Esophagus squamous epithelium (tissue), 5 donors: ENCODE results near the gene NGFR. TPM values are rescaled to one million over a fixed set of nuclear protein-coding genes. Genes with fewer than 3 reads are reported as not detected.
A peak's percentile ranks its signal among the peaks of the same experiment; 100 is the strongest.

Experiments
- DNase-seq: peaks from one replicate; lab custom pipeline; 2025; lab: John Stamatoyannopoulos, UW
- H3K27ac ChIP-seq, 4 donors: fragments of 200-600 bp; sonication (generic); one replicate each; pipeline ENCODE4 v1.5.1; 2016 to 2019; ENCODE audit warnings: mild to moderate bottlenecking in 1 of 4
- H3K27me3 ChIP-seq, 4 donors: fragments of 200-600 bp; sonication (generic); 1 replicate in 3 of 4; 2 replicates in 1 of 4; pipeline versions ENCODE4 v1.5.1 to v1.6.0; 2017 to 2021; ENCODE audit warnings: antibody characterized with exemption in 1 of 4
- H3K36me3 ChIP-seq, 3 donors: fragments of 200-600 bp; sonication (generic); one replicate each; pipeline ENCODE4 v1.5.1; 2016 to 2019
- H3K4me1 ChIP-seq, 3 donors: fragments of 200-600 bp; sonication (generic); one replicate each; pipeline ENCODE4 v1.5.1; 2017 to 2019
- H3K4me3 ChIP-seq, 4 donors: fragments of 200-600 bp; sonication (generic); 1 replicate in 3 of 4; 2 replicates in 1 of 4; pipeline ENCODE4 v1.5.1; 2016 to 2019; ENCODE audit warnings: mild to moderate bottlenecking in 2 of 4, moderate library complexity in 1 of 4
- H3K9me3 ChIP-seq, 3 donors: fragments of 200-600 bp; sonication (generic); one replicate each; pipeline ENCODE4 v1.5.1; 2016 to 2019
- CTCF ChIP-seq, 6 experiments: fragments of 450-650 bp in 4 of 6; fragments of 200-600 bp in 2 of 6; sonication (generic) in 2 of 6; IDR thresholded peaks; one replicate each; pipeline ENCODE4 v1.5.1; 2016 to 2019; ENCODE audit warnings: antibody characterized with exemption in 6 of 6, mild to moderate bottlenecking in 4 of 6, moderate library complexity in 4 of 6
- POLR2A ChIP-seq, 4 donors: fragments of 450-650 bp; IDR thresholded peaks; one replicate each; pipeline ENCODE4 v1.6.1; 2017; ENCODE audit warnings: antibody characterized with exemption in 4 of 4, mild to moderate bottlenecking in 4 of 4, moderate library complexity in 3 of 4
- WGBS, 2 donors: methylation state at CpG; one replicate each; pipeline ENCODE4 v1.1.5; 2018; 5-methylcytosine and 5-hydroxymethylcytosine counted together
- intact Hi-C: fragments of 100-400 bp; cut with DNase I; formaldehyde crosslinking; loops from one replicate; pipeline ENCODE4 v1.15.0; 2022
- total RNA-seq, 4 donors: library from RNA; depleted of rRNA; stranded (reverse); fragments of >200 nt; gene quantifications; one replicate each; pipeline ENCODE4 v1.1.0, GENCODE V29; 2016
- donor health status: DM: yes; HTN: yes; CAD: no.

Gene NGFR
- total RNA-seq, 4 donors from 2014 or later: 1.6 to 9.6 (median 4.9) TPM

GRCh38 chr17:49552070-49552751 is 57.1 kb downstream of the NGFR start:
- no peak for DNase-seq
- H3K4me1 ChIP-seq: peaks cover 7 to 45% (median 28%) of the 10 kb centered on the region in 3 donors
- H3K36me3 ChIP-seq: no peaks in the 10 kb centered on the region
- intact Hi-C loops: no loop called here
- TF ChIP-seq CTCF (IDR thresholded peaks at IDR 0.05) (no peak), POLR2A (IDR thresholded peaks at IDR 0.05) (no peak)
- no peak overlapping the region for H3K4me3 ChIP-seq
- H3K27ac ChIP-seq: no peak overlapping the region
- peaks cover 0 to 73% (median 0%) of the 10 kb centered on the region in 4 donors for H3K27me3 ChIP-seq
- WGBS, 2 donors: 24 to 42% methylated on average over 13 to 18 of the region's 27 CpGs
- no peaks in the 10 kb centered on the region for H3K9me3 ChIP-seq

- no peak overlapping the region for H3K4me3 ChIP-seq
- no peak for DNase-seq
- H3K27ac ChIP-seq: no peak overlapping the region
- 77 to 91% methylated on average over 8 of the region's 8 CpGs for WGBS, 2 donors
- H3K36me3 ChIP-seq: no peaks in the 10 kb centered on the region
- no peaks in the 10 kb centered on the region for H3K9me3 ChIP-seq
- H3K27me3 ChIP-seq: peaks cover 0 to 67% (median 0%) of the 10 kb centered on the region in 4 donors
- no peak for TF ChIP-seq POLR2A (IDR thresholded peaks at IDR 0.05)
- peaks cover 7 to 38% (median 22%) of the 10 kb centered on the region in 3 donors for H3K4me1 ChIP-seq
- intact Hi-C loops: no loop called here
Observed at GRCh38 chr17:49553676-49554335, 58.7 kb downstream of the NGFR start.

GRCh38 chr17:49554694-49555494 is 59.8 kb downstream of the NGFR start:
- TF ChIP-seq POLR2A (IDR thresholded peaks at IDR 0.05) (no peak), CTCF (IDR thresholded peaks at IDR 0.05) (no peak)
- WGBS, 2 donors: 44 to 83% methylated on average over 1 to 5 of the region's 14 CpGs
- intact Hi-C loops: loop anchor here (5.0 kb wide), 1 partner anchor 118 kb away; no protein-coding TSS in a partner anchor
- no peak overlapping the region for H3K4me3 ChIP-seq
- H3K36me3 ChIP-seq: no peaks in the 10 kb centered on the region
- H3K9me3 ChIP-seq: no peaks in the 10 kb centered on the region
- H3K4me1 ChIP-seq: peaks cover 7 to 32% (median 18%) of the 10 kb centered on the region in 3 donors
- no peak overlapping the region for H3K27ac ChIP-seq
- no peak for DNase-seq
- H3K27me3 ChIP-seq: peaks cover 0 to 66% (median 0%) of the 10 kb centered on the region in 4 donors

- WGBS, 2 donors: 40 to 47% methylated on average over 2 to 12 of the region's 19 CpGs
Observed at GRCh38 chr17:49555495-49556222, 60.6 kb downstream of the NGFR start.

More at GRCh38 chr17:49555495-49556222, 60.6 kb downstream of the NGFR start:
- TF ChIP-seq CTCF (IDR thresholded peaks at IDR 0.05) (no peak), POLR2A (IDR thresholded peaks at IDR 0.05) (no peak)
- intact Hi-C loops: loop anchor here (5.0 kb wide), 1 partner anchor 118 kb away; no protein-coding TSS in a partner anchor
- no peaks in the 10 kb centered on the region for H3K9me3 ChIP-seq
- DNase-seq: no peak
- peaks cover 7 to 32% (median 18%) of the 10 kb centered on the region in 3 donors for H3K4me1 ChIP-seq
- H3K4me3 ChIP-seq: peak overlapping the region in 1 of 4 donors; percentile 30
- no peaks in the 10 kb centered on the region for H3K36me3 ChIP-seq
- H3K27me3 ChIP-seq: peaks cover 0 to 62% (median 0%) of the 10 kb centered on the region in 4 donors
- H3K27ac ChIP-seq: no peak overlapping the region
